Measurements from ENCODE around the gene ULBP1.

DNA sequence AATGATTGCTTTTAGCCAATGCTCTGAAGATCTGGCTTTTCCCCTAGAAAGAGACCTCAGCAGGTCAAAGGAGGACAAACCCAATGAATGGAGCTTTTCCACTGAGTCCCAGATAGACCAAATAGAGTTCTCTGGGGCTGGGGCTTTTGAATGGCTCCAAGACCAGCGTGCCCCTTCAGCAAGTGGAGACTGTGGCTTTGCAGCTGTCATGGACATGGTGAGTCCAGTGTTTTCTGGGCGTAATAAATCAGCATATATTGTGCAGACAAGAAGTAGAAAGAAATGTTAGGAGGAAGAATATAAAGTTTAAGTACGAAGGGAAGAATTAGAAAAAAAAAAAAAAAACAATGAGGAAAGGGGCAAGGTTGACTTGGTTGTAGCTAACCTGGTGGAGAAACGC lies 28.1 kb downstream of the ULBP1 start:
- TF ChIP-seq CTCF (IDR thresholded peaks at IDR 0.05) (no peak), POLR2A (IDR thresholded peaks at IDR 0.05) (no peak)

Data from thyroid gland (tissue), 4 donors.